ENCODE results near the gene FBN3.

The FBN3 gene

DNA sequence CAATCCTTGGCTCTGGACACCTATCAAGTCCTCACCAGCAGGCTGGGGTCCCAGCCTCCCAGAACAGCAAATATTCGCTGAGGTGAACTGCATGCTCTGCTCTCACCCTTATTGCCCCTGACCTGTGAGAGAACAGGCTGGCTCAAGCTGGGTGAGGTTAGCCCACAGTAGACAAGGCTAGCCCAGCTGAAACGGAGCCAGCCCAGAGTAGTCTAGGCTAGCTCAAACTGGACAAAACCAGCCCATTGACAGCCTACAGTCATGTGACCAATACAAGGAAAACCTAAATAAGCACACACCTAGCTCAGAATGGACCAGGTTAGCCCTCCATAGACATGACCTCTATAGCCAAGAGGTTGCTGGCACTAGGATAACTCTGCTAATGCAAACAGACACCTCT, 58.4 kb downstream of the FBN3 start:
- no peak for DNase-seq (ENCODE audit: low read depth)
- no peak overlapping the region for H3K4me3 ChIP-seq (ENCODE audit: low read depth, low read length)
- TF ChIP-seq, protein P1, sequence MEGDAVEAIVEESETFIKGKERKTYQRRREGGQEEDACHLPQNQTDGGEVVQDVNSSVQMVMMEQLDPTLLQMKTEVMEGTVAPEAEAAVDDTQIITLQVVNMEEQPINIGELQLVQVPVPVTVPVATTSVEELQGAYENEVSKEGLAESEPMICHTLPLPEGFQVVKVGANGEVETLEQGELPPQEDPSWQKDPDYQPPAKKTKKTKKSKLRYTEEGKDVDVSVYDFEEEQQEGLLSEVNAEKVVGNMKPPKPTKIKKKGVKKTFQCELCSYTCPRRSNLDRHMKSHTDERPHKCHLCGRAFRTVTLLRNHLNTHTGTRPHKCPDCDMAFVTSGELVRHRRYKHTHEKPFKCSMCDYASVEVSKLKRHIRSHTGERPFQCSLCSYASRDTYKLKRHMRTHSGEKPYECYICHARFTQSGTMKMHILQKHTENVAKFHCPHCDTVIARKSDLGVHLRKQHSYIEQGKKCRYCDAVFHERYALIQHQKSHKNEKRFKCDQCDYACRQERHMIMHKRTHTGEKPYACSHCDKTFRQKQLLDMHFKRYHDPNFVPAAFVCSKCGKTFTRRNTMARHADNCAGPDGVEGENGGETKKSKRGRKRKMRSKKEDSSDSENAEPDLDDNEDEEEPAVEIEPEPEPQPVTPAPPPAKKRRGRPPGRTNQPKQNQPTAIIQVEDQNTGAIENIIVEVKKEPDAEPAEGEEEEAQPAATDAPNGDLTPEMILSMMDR (conservative IDR thresholded peaks at IDR 0.05; ENCODE audit: low read depth, low read length): no peak

DNA sequence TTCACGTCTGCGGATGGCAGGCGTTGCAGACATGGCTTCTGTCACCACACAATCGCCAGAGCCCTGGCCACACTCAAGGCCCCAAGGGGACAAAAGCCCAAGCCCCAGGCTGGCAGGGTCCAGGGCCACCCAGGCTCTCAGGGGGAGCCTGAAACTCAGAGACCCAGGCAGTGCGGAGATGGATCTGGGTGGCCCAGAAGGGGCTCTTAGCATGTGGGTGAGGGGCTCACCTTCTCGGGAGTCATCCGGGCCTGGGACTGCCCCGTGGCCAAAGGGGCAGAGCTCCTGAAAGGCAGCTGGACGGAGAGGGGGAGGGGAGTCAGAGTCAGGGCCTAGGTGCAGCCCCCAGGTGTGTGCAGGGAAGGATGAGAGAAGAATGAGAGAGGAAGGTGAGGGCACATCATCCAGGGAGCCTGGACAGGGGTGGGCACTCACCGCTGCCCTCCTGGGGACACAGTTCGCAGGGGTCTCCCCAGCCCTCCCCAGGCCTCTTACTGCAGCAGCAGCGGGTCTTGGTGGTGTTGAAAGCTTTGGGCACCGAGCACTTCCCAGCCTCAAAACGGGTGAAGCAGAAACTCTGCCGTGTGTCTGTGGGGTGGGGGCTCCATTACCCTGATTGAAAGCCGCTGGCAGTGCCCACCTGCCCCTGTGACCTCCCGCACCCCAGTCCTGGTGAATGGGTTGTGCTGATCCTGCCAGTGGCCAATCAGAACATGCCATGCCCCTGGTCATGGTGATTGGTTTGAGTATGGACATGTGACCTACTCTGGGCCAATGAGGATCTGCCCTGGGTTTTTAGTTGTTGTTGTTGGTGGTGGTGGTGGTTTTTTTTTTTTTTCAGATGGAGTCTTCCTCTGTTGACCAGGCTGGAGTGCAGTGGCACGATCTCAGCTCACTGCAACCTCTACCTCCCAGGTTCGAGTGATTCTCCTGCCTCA, 59.5 kb downstream of the FBN3 start:
- H3K4me3 ChIP-seq (ENCODE audit: low read depth, low read length): no peak overlapping the region
- TF ChIP-seq, protein P1 (conservative IDR thresholded peaks at IDR 0.05; ENCODE audit: low read depth, low read length): no peak
- no peak for DNase-seq (ENCODE audit: low read depth)

DNA sequence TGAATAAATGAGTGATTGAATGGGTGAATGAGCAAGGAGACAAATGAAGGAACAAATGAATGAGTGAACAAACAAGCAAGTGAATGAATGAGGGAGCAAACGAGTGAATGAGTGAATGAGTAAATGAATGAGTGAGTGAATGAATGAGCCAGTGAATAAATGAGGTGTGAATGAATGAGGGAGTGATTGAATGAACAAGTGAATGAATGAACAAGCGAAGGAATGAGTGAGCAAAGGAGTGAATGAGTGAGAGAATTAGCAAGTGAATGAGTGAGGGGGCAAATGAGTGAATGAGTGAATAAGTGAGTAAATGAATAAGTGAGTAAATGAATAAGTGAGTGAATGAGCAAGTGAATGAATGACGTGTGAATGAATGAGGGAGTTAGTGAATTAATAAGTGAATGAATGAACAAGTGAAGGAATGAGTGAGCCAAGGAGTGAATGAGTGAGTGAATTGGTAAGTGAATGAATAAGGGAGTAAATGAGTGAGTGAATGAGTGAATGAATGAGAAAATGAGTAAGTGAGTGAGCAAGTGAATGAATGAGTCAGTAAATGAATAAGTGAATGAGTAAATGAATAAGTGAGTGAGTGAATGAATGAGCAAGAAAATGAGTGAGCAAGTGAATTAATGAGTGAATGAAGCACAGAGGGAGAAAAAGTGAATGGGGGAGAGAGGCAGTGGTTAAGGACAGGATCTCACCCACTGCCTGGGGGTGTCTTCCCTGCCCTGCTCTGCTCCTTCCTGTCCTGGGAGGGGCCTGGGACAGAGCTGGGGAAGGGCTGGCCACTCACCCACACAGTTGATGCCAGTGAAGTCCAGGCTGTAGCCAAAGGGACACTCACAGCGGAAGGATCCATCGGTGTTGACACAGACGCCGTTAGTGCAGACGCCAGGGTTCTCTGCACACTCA, 60.4 kb downstream of the FBN3 start:
- no peak for DNase-seq (ENCODE audit: low read depth)
- H3K4me3 ChIP-seq (ENCODE audit: low read depth, low read length): no peak overlapping the region
- TF ChIP-seq, protein P1 (conservative IDR thresholded peaks at IDR 0.05; ENCODE audit: low read depth, low read length): no peak

DNA sequence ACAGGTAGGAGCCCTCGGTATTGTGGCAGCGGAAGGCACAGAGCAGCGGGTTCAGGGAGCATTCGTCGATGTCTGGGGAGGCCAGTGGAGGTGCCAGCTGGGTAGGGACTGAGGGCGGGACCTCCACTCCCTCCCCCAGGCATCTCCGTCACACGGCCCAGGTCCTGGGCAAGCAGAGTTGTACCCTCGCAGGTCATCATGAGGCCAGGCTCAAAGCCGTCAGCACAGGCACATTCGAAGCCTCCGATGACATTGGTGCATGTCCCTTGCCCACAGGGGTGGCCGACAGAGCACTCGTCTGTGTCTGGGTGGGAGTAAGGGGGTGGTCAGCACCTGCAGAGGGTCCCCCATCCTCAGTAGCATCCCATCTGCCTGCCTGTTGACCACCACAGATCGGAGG, 61.5 kb downstream of the FBN3 start:
- TF ChIP-seq, protein P1 (conservative IDR thresholded peaks at IDR 0.05; ENCODE audit: low read depth, low read length): no peak
- no peak overlapping the region for H3K4me3 ChIP-seq (ENCODE audit: low read depth, low read length)

DNA sequence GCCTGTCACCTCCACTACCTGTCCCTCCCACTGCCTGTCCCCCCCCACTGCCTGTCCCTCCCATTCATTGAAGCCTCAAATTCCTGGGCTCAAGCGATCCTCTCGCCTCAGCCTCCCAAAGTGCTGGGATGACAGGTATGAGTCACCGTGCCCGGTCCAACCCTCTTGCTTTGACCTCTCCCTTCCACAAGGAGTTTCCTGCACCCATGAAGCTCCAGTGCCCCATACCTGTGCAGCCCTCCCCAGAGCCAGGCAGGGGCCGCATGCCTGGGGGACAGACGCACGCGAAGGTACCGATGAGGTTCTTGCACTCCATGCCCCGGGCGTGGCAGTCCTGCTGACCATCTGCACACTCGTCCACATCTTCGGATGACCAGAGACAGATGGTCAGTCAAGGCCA, 62.5 kb downstream of the FBN3 start:
- DNase-seq (ENCODE audit: low read depth): no peak
- TF ChIP-seq, protein P1 (conservative IDR thresholded peaks at IDR 0.05; ENCODE audit: low read depth, low read length): no peak
- no peak overlapping the region for H3K4me3 ChIP-seq (ENCODE audit: low read depth, low read length)

More for the DNA sequence above, 61.5 kb downstream of the FBN3 start:
- no peak for DNase-seq (ENCODE audit: low read depth)

DNA sequence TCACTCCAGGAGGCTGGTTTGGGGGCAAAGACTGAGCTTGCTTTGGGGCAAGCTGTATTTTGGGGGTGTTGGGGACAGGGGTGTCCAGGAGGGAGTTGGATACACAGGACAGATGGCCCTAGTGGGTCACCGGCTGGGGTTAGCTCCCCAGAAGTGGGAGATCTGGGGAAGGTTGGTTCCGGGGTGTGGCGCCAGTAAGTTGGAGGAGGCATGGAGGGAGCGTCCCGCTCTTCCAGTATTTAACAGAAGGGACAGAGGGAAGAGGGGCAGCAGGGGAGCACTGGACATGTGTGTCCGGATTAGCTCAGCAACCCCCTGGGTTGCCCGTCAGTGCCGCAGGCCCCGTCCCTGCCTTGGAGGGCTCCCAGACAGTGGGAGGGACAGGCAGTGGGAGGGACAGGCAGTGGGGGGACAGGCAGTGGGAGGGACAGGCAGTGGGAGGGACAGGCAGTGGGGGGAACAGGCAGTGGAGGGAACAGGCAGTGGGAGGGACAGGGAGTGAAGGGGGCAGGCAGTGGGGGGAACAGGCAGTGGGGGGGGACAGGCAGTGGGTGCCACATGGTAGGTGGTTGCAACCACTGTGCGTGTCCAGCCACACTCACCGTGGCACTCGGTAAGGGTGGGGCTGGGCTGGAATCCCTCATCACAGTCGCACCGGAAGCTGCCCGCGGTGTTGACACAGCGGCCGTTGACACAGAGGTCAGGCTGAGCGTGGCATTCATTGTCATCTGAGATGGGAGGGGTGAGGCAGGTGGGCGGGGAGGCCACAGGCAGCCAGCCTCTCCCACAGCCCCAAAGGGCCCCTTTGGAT, 63.6 kb downstream of the FBN3 start:
- TF ChIP-seq, protein P1 (conservative IDR thresholded peaks at IDR 0.05; ENCODE audit: low read depth, low read length): no peak
- DNase-seq (ENCODE audit: low read depth): no peak
- no peak overlapping the region for H3K4me3 ChIP-seq (ENCODE audit: low read depth, low read length)

Data from choroid plexus epithelial cell (primary cell).